ENCODE data around the gene C5orf63.

The C5orf63 gene

DNA sequence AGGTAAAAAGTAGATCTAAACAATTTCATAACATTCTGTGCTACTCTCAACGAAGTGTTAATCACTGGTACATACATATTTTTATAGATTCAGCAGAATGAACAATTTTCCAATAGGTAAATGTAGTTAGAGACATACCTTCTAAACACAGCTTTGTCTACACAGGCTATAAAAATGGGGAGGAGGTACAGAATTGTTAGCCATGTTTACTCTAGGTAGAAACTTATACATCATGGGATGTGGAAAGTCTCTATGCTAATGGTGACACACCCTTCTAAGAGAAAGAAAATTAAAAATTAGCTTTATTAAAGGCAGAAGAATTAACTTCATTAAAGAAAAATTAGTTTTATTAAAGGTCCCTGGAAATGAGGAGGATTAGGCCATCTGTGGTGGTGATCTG, 11.8 kb downstream of the C5orf63 start:
- DNase-seq, result no peak
- H3K79me2 ChIP-seq (ENCODE audit: insufficient read depth, low read length), result no peaks in the 10 kb centered on the region
- H3K36me3 ChIP-seq (ENCODE audit: insufficient read depth, low read length), result no peaks in the 10 kb centered on the region
- H3K9ac ChIP-seq (ENCODE audit: low read depth, low read length), result no peak overlapping the region
- H4K20me1 ChIP-seq (ENCODE audit: insufficient read depth, low read length), result no peaks in the 10 kb centered on the region
- H3K27me3 ChIP-seq (ENCODE audit: insufficient read depth, low read length, poor library complexity), result peaks cover 9% of the 10 kb centered on the region
- no peaks in the 10 kb centered on the region for H3K9me3 ChIP-seq (ENCODE audit: insufficient read depth, low read length, severe bottlenecking)
- no peak for TF ChIP-seq EZH2 (IDR thresholded peaks at IDR 0.05; ENCODE audit: borderline replicate concordance, low read depth, low read length, severe bottlenecking)
- TF ChIP-seq, protein P1, sequence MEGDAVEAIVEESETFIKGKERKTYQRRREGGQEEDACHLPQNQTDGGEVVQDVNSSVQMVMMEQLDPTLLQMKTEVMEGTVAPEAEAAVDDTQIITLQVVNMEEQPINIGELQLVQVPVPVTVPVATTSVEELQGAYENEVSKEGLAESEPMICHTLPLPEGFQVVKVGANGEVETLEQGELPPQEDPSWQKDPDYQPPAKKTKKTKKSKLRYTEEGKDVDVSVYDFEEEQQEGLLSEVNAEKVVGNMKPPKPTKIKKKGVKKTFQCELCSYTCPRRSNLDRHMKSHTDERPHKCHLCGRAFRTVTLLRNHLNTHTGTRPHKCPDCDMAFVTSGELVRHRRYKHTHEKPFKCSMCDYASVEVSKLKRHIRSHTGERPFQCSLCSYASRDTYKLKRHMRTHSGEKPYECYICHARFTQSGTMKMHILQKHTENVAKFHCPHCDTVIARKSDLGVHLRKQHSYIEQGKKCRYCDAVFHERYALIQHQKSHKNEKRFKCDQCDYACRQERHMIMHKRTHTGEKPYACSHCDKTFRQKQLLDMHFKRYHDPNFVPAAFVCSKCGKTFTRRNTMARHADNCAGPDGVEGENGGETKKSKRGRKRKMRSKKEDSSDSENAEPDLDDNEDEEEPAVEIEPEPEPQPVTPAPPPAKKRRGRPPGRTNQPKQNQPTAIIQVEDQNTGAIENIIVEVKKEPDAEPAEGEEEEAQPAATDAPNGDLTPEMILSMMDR (IDR thresholded peaks at IDR 0.05; ENCODE audit: borderline replicate concordance, extremely low read depth, low read length, poor library complexity, severe bottlenecking), result no peak
- no peaks in the 10 kb centered on the region for H3K4me1 ChIP-seq (ENCODE audit: insufficient read depth, low read length)
- no peak overlapping the region for H2AFZ ChIP-seq (ENCODE audit: low read depth, low read length)
- H3K4me2 ChIP-seq (ENCODE audit: insufficient read depth, low read length), result no peak overlapping the region
- no peak overlapping the region for H3K4me3 ChIP-seq (ENCODE audit: low read depth in 1 of 2, low read length in 2 of 2)
- H3K27ac ChIP-seq (ENCODE audit: low read length), result no peak overlapping the region
- ATAC-seq (ENCODE audit: insufficient read depth, low read depth), result no peak

DNA sequence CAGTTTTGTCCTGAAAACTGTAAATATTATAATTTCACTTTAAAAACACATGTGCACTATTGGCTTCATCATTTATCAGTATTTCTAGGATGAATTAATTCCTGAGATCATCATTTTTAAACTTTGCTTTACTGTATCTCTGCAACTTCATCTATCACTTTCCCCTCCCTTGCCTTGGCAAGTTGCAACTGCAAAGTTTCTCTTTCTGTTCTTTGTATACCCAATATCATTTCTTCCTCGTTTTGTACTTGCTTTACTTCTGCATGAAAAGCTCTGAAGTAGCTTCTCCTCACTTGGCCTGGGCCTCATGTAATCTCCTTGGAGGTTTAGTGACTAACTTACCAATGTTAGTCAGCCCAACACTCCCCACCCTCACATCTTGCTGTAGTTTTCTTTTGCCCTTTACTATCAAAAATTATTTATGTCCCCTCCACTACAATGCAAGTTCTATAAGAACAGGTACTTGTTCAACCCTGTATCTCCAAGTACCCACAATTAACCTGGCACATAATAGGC, 12.8 kb downstream of the C5orf63 start:
- H3K79me2 ChIP-seq (ENCODE audit: insufficient read depth, low read length), result no peaks in the 10 kb centered on the region
- H3K4me3 ChIP-seq (ENCODE audit: low read depth in 1 of 2, low read length in 2 of 2), result no peak overlapping the region
- no peak for DNase-seq
- ATAC-seq (ENCODE audit: insufficient read depth, low read depth), result no peak
- H3K27ac ChIP-seq (ENCODE audit: low read length), result no peak overlapping the region
- no peaks in the 10 kb centered on the region for H3K9me3 ChIP-seq (ENCODE audit: insufficient read depth, low read length, severe bottlenecking)
- H4K20me1 ChIP-seq (ENCODE audit: insufficient read depth, low read length), result no peaks in the 10 kb centered on the region
- no peaks in the 10 kb centered on the region for H3K4me1 ChIP-seq (ENCODE audit: insufficient read depth, low read length)
- TF ChIP-seq, protein P1 (IDR thresholded peaks at IDR 0.05; ENCODE audit: borderline replicate concordance, extremely low read depth, low read length, poor library complexity, severe bottlenecking), result no peak
- no peak for TF ChIP-seq EZH2 (IDR thresholded peaks at IDR 0.05; ENCODE audit: borderline replicate concordance, low read depth, low read length, severe bottlenecking)
- H3K9ac ChIP-seq (ENCODE audit: low read depth, low read length), result no peak overlapping the region
- H2AFZ ChIP-seq (ENCODE audit: low read depth, low read length), result no peak overlapping the region
- no peak overlapping the region for H3K4me2 ChIP-seq (ENCODE audit: insufficient read depth, low read length)
- no peaks in the 10 kb centered on the region for H3K36me3 ChIP-seq (ENCODE audit: insufficient read depth, low read length)
- peaks cover 9% of the 10 kb centered on the region for H3K27me3 ChIP-seq (ENCODE audit: insufficient read depth, low read length, poor library complexity)

DNA sequence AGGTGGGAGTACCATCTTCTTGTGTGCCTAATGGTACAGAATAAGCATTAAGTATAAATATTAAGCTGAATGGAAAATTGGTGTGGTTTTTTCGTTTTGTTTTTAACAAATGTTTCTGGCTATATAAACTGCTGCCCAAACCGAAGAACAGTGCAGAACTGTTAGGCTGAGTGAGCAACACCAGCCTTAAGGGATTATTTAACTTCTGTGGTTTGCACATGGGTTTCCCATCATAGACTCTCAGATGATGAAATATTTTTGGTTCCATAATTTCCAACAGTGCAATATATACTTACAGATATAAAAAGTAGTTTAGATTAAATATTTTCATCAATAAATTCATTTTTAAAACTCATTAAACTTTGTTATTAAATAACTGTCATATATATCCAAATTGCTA, 16.4 kb downstream of the C5orf63 start:
- no peak for TF ChIP-seq EZH2 (IDR thresholded peaks at IDR 0.05; ENCODE audit: borderline replicate concordance, low read depth, low read length, severe bottlenecking)
- TF ChIP-seq, protein P1 (IDR thresholded peaks at IDR 0.05; ENCODE audit: borderline replicate concordance, extremely low read depth, low read length, poor library complexity, severe bottlenecking), result no peak
- no peak for ATAC-seq (ENCODE audit: insufficient read depth, low read depth)
- H3K9me3 ChIP-seq (ENCODE audit: insufficient read depth, low read length, severe bottlenecking), result no peaks in the 10 kb centered on the region
- no peaks in the 10 kb centered on the region for H3K4me1 ChIP-seq (ENCODE audit: insufficient read depth, low read length)
- H3K4me2 ChIP-seq (ENCODE audit: insufficient read depth, low read length), result no peak overlapping the region
- no peak for DNase-seq
- H3K4me3 ChIP-seq (ENCODE audit: low read depth in 1 of 2, low read length in 2 of 2), result no peak overlapping the region
- H4K20me1 ChIP-seq (ENCODE audit: insufficient read depth, low read length), result no peaks in the 10 kb centered on the region
- no peak overlapping the region for H2AFZ ChIP-seq (ENCODE audit: low read depth, low read length)
- H3K9ac ChIP-seq (ENCODE audit: low read depth, low read length), result no peak overlapping the region
- H3K36me3 ChIP-seq (ENCODE audit: insufficient read depth, low read length), result no peaks in the 10 kb centered on the region
- H3K79me2 ChIP-seq (ENCODE audit: insufficient read depth, low read length), result no peaks in the 10 kb centered on the region
- peaks cover 12% of the 10 kb centered on the region for H3K27me3 ChIP-seq (ENCODE audit: insufficient read depth, low read length, poor library complexity)
- H3K27ac ChIP-seq (ENCODE audit: low read length), result no peak overlapping the region
